MCF 10A (cell line): ENCODE results near the gene CAMK1D. TPM values are rescaled to one million over a fixed set of nuclear protein-coding genes. Genes with fewer than 3 reads are reported as not detected.

Source experiments
- BruUV-seq: library from RNA; stranded (reverse); fragments of 400-500 nt; replicated peaks from 2 replicates; lab custom pipeline; 2021; lab: Mats Ljungman, UMichigan
- CTCF ChIA-PET: fragments of 300-600 bp; sonication (Branson Sonifier 250); formaldehyde crosslinking; extraction: SDS; loops from one replicate; lab custom pipeline; 2021; ENCODE audit warnings: antibody characterized with exemption, inconsistent platforms; lab: Yijun Ruan, JAX
- POLR2A ChIA-PET: fragments of 300-600, 350-650 bp; sonication (Branson Sonifier 250); formaldehyde crosslinking; extraction: SDS; loops from one replicate; lab custom pipeline; 2020; ENCODE audit warnings: antibody characterized with exemption, inconsistent platforms; lab: Yijun Ruan, JAX
- DNase-seq: peaks from one replicate; pipeline ENCODE4 v3.0.0-alpha.2; 2018; ENCODE audit not compliant: unreplicated experiment
- H3K27ac Mint-ChIP-seq: one replicate; pipeline ENCODE4 v1.8.0; 2022; ENCODE audit warnings: mild to moderate bottlenecking, low read depth, mixed read lengths; ENCODE audit not compliant: unreplicated experiment
- H3K27me3 Mint-ChIP-seq: one replicate; pipeline ENCODE4 v1.8.0; 2022; ENCODE audit warnings: mixed read lengths; ENCODE audit not compliant: insufficient read depth, unreplicated experiment
- H3K36me3 Mint-ChIP-seq: one replicate; pipeline ENCODE4 v1.8.0; 2022; ENCODE audit warnings: mild to moderate bottlenecking, moderate library complexity, mixed read lengths; ENCODE audit not compliant: insufficient read depth, unreplicated experiment
- H3K4me1 Mint-ChIP-seq: one replicate; pipeline ENCODE4 v1.8.0; 2022; ENCODE audit warnings: mixed read lengths; ENCODE audit not compliant: insufficient read depth, unreplicated experiment
- H3K4me3 Mint-ChIP-seq: one replicate; pipeline ENCODE4 v1.8.0; 2022; ENCODE audit warnings: mild to moderate bottlenecking, moderate library complexity, mixed read lengths; ENCODE audit not compliant: unreplicated experiment
- H3K9me3 Mint-ChIP-seq: one replicate; pipeline ENCODE4 v1.8.0; 2022; ENCODE audit warnings: mixed read lengths; ENCODE audit not compliant: unreplicated experiment
- intact Hi-C: fragments of 100-400 bp; cut with micrococcal nuclease; formaldehyde crosslinking; loops from 2 replicates; pipeline ENCODE4 v1.14.1; 2022
- total RNA-seq: library from RNA; stranded (reverse); gene quantifications from 2 replicates; pipeline ENCODE4 v1.2.3, GENCODE V29; 2022
- TF ChIP-seq, protein P1 (sequence below): fragments of 200-600 bp; IDR thresholded peaks from one replicate; pipeline ENCODE4 v1.8.0; 2022; ENCODE audit warnings: antibody characterized with exemption, mild to moderate bottlenecking; ENCODE audit not compliant: unreplicated experiment

CAMK1D gene
- total RNA-seq, 1 experiment from 2014 or later = 1.7 TPM

DNA sequence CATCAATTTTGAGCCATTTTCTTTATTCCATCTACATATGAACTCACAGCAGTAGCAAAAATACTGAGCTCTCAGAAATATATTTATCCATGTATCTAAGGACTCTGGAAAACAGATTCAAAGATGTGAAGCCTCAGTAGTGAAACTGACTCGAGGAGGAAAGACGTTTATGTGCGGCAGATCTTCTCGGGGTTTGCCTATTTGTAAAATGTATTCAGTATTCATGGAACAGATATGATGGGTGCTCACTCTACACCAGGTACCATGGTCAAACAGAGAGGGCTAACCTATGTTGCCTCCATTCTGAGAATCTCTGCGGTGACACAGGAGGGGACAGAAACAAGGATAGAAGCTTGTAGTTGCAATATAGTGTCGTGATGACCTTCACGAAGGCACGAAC lies 93.7 kb downstream of the CAMK1D start:
- H3K4me3 Mint-ChIP-seq = no peak overlapping the region
- ChIA-PET CTCF (no interaction called here), POLR2A (no interaction called here)
- TF ChIP-seq, protein P1, sequence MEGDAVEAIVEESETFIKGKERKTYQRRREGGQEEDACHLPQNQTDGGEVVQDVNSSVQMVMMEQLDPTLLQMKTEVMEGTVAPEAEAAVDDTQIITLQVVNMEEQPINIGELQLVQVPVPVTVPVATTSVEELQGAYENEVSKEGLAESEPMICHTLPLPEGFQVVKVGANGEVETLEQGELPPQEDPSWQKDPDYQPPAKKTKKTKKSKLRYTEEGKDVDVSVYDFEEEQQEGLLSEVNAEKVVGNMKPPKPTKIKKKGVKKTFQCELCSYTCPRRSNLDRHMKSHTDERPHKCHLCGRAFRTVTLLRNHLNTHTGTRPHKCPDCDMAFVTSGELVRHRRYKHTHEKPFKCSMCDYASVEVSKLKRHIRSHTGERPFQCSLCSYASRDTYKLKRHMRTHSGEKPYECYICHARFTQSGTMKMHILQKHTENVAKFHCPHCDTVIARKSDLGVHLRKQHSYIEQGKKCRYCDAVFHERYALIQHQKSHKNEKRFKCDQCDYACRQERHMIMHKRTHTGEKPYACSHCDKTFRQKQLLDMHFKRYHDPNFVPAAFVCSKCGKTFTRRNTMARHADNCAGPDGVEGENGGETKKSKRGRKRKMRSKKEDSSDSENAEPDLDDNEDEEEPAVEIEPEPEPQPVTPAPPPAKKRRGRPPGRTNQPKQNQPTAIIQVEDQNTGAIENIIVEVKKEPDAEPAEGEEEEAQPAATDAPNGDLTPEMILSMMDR = no peak
- H3K27me3 Mint-ChIP-seq = peaks cover 2% of the 10 kb centered on the region
- no peak for DNase-seq
- H3K4me1 Mint-ChIP-seq = peaks cover 6% of the 10 kb centered on the region
- H3K27ac Mint-ChIP-seq = no peak overlapping the region
- BruUV-seq = no TSS peak
- H3K9me3 Mint-ChIP-seq = no peaks in the 10 kb centered on the region
- no peaks in the 10 kb centered on the region for H3K36me3 Mint-ChIP-seq
- intact Hi-C loops = no loop called here

DNA sequence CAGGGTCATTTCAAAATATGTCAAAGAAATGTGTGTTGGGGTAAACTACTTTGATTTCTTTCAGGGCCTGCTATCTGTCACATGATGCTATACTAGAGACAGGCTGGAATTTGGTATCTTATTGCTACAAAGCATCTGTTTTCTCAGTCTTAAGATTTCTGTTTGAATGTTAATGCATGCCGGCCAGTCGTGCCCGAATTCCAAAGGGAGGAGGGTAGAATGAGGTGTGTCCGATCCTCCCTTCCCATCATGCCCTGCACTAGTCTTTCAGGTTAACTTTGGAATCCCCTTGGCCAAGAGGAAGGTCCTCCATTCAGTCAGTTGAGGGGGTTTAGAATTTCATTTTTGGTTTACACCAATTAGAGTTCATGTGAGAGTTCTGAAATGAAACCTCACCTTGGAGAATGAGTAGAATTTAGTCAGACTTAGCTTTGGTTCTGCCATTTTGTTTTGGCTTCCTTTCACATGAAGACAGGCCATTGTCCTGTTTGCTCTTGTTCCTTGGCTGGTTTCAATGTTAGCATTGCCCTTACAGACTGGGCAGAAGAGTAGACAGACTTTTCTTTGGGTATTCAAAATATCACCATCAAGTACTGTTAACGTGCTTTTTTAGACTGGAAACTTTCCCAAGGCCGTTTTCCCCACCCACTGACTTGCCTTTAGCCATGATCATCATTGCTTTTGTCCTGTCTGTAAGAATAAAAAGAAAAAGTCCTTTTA lies 95.8 kb downstream of the CAMK1D start:
- H3K4me3 Mint-ChIP-seq = no peak overlapping the region
- ChIA-PET CTCF (no interaction called here), POLR2A (no interaction called here)
- intact Hi-C loops = no loop called here
- no peaks in the 10 kb centered on the region for H3K27me3 Mint-ChIP-seq
- no peak overlapping the region for H3K27ac Mint-ChIP-seq
- no peaks in the 10 kb centered on the region for H3K36me3 Mint-ChIP-seq
- no peaks in the 10 kb centered on the region for H3K9me3 Mint-ChIP-seq
- BruUV-seq = no TSS peak
- TF ChIP-seq, protein P1 = no peak
- H3K4me1 Mint-ChIP-seq = peaks cover 13% of the 10 kb centered on the region
- DNase-seq = no peak

DNA sequence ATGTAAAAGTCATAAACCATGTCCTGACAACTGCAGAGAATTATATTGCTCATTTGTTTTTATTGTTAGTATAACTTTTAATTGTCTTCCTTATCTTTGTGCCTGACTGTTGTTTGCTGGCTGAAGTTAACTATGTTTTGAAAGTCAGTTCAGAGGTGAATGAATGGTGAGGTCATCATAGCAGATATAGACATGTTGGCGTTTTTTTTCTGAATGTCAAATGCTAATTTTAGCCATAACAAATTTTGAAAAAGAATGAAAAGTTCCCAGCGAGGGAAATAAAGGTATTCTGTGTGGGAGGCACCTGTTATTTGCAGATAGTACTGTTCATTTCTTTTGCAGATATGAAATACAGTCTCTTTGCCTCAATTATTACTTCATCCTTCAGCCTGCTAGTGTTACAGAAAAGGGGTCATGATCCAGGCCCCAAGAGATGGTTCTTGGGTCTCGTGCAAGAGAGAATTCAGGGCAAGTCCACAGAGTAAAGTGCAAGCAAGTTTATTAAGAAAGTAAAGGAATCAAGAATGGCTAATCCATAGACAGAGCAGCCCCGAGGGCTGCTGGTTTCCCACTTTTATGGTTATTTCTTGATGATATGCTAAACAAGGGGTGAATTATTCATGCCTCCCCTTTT lies 96.5 kb downstream of the CAMK1D start:
- Mint-ChIP-seq H3K4me1 (peaks cover 13% of the 10 kb centered on the region), H3K4me3 (no peak overlapping the region), H3K27ac (no peak overlapping the region), H3K9me3 (no peaks in the 10 kb centered on the region), H3K36me3 (no peaks in the 10 kb centered on the region), H3K27me3 (no peaks in the 10 kb centered on the region)
- TF ChIP-seq, protein P1 = no peak
- DNase-seq = no peak
- intact Hi-C loops = no loop called here
- ChIA-PET POLR2A (no interaction called here), CTCF (no interaction called here)
- no TSS peak for BruUV-seq

DNA sequence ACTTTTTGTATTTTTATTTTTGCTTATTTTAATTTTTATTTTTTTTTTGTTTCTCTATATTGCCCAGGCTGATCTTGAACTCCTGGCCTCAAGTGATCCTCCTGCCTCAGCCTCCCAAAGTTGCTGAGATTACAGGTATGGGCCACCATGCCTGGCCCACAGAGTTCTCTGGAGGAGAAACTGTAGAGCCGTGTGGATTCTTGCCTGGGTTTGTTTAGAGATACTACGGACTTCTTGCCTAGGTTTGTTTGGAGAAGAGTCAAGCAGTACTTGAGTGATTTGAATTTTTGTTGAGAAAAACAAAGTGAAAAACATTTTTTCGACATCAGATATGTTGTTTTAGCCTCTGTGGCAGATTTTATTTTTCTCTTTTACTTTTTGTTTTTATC lies 99.0 kb downstream of the CAMK1D start:
- intact Hi-C loops = no loop called here
- Mint-ChIP-seq H3K36me3 (no peaks in the 10 kb centered on the region), H3K4me3 (peak overlapping the region; percentile 53), H3K4me1 (peaks cover 13% of the 10 kb centered on the region), H3K9me3 (no peaks in the 10 kb centered on the region), H3K27ac (peak overlapping the region; percentile 93), H3K27me3 (peaks cover 12% of the 10 kb centered on the region)
- CTCF ChIA-PET = no interaction called here
- POLR2A ChIA-PET = no interaction called here
- TF ChIP-seq, protein P1 = no peak
- TSS peak; percentile 99 for BruUV-seq
- no peak for DNase-seq
